NCI-H1105 (cell line): ENCODE data around the gene SLC9A6.
"Not testable (repeated sequence)": the region's sequence is repeated elsewhere in the genome, so short reads cannot be mapped to it uniquely, and the experiment has no call there.

Experiments
- DNase-seq: peaks from one replicate; lab custom pipeline; 2025; lab: John Stamatoyannopoulos, UW

Gene SLC9A6

DNA sequence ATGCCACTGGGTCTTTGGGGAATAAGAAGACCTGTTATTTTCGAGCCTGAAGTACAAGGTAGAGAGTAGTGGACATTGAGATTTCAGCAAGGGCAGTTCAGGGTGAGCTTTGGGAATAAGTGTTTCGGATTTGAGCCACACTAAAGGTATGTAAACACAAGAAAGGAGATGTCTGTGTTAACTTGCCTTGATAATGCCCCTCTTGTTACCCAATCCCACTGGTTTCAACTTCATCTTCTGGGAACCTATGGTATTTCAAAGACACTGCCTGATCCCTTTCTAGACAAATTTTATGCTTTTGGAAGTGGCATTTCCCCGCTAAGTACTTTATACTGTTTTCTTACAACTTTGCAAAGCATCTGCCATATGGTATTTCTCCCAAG is 79.4 kb downstream of the SLC9A6 start:
- no peak for DNase-seq

DNA sequence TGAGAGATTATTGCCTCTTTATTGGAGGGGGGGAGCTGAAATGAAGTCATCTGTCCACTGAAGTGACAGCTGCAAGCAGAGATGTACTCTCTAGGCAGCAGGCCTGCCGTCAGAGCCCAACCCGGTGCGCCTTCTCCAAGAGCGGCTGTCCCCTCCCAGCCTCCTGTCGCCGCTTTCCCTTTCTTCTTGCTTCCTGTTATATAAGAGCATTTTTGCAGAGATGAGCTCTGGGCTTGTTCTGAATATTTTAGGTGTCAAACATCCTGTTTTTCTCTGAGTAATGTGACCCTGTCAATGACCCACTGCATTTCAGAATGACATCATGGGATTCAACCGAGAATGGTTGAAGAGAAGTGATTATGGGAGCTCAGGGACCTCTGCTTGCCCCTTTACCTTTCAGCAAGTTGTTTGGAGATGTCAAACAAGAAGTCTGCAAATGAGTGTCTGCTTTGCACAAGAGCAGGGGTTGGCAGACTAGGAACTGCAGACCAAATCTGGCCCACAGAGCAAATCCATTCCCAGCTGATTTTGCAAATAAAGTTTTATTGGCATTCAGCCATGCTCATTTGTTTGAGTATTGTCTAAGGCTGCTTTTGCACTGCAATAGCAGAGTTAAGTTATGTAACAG is 79.9 kb downstream of the SLC9A6 start:
- no peak for DNase-seq

GRCh38 chrX:136067097-136067496 is 81.9 kb downstream of the SLC9A6 start:
- no peak for DNase-seq

DNA sequence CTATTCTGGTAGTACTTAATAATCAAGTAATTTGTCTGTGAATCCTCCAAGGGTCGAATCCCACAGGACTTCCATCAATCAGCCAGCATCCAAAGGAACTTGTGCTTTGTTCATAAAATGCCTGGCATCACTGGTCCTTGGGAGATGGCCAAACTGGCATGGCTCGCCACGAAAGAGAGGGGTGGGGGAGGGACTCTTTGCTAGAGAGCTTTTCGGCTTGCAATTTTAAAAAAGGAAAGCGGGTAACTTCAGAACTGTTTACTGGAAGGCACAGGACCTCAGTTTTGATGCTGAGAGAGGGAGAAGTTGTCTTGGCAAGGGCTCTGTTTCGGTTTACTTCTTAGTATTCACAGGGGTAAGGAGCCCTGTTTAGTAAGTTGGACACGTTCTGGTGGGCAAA is 82.7 kb downstream of the SLC9A6 start:
- DNase-seq, result no peak

- DNase-seq, result no peak
These were observed 91.7 kb downstream of the SLC9A6 start for GRCh38 chrX:136076942-136077341.

DNA sequence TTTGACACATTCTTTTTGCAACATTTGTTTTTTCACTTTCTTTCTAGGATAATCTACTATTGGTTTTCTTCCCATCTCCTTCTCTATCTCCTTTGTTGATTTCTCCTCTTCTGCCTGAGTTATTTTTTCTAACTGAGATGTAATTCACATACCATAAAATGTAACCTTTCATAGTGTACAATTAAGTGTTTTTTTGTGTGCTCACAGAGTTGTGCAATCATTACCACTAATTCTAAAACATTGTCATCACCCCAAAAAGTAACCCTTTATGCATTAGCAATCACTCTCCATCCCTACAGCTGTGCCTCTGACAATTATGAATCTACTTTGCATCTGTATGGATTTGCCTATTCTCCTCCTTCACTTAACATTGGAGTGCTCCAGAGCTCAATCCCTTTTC is 95.5 kb downstream of the SLC9A6 start:
- DNase-seq, result no peak

DNA sequence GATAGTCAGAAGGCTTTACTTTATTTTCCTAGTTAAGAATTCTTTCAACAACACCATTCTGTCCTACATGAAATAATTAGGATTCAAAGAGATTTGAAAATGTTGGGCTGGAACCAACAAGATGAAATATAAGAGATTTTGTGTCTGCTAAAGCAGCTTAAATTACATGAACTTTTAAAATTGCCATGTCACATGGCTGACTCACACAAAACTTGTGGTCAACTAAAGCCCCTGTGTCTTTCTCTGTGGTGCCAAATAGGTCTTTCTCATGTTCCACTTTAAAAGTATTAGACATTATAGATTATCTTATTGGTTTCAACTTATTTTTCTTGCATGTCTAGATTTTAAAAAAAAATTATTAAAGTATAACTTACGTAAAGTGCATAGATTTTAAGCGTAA is 101.3 kb downstream of the SLC9A6 start:
- no peak for DNase-seq

DNA sequence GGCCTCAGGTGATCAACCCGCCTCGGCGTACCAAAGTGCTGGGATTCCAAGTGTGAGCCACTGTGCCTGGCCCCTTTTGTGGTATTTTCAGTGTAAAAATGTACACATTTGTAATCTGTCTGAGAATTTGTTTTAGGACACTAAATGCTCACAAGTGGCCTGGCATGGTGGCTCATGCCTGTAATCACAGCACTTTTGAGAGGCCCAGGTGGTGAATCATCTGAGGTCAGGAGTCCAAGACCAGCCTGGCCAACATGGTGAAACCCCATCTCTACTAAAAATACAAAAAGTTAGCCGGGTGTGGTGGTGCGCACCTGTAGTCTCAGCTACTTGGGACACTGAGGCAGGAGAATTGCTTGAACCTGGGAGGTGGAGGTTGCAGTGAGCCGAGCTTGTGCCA is 106.7 kb downstream of the SLC9A6 start:
- not testable (repeated sequence) for DNase-seq

- DNase-seq, result no peak
These were observed 109.7 kb downstream of the SLC9A6 start for GRCh38 chrX:136094962-136095361.
